NOMO-1 treated with dmso at 0.1 percent for 144 hours (cell line): ENCODE measurements around the gene FTCDNL1.

Experiments used
- DNase-seq: peaks from one replicate; lab custom pipeline; 2025; ENCODE audit not compliant: unreplicated experiment; lab: John Stamatoyannopoulos, UW

FTCDNL1 gene

DNA sequence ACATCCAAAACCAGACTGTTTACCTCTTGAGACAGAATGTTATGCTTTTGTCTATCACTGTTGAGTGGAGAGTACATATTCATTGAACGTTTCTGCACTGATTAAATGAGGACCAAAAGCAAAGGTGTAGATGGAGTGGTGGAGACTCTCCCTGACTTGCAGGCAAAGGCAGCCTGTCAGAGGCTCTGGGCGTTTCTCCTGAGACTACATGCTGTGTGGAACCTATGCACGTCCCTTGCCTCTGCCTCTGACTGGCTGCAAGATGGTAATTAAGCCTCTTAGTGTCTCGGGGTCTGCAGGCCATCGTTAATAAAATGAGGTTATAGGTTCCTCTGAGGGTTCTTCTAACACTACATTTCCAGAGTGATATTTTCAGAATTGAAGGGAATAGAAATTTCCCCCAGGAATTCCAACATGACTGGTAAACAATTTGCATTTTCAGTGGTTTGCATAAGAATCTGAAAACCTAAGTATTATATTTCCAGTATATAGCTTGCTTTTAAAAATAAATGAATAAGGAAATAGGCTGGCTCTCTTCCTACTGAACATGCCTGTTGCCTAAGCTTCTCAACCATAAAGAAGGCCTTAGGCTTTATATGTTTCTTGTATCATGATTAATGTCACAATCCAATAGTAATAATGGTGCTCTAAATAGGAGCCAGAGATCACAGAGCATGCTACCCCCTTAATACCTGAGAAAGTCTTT, 107.4 kb downstream of the FTCDNL1 start:
- no peak for DNase-seq

DNA sequence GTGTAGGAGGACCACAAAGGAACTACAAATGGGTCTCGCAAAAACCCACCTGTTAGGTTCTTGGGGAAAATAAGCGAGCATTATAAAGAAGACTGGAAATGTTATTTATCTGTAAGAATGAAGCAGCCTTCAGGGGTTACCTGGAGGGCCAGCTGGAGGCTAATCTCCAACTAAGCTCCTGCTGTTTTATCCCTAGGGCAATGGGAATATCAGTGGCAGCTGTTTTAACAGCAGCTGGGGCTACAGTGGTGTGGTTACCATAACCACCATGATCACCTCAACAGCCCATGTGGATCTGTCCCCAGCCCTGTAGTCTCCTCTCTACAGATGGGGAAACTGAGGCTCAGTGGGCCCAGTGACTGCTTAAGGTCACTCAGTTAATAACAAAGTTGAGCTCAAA, 108.1 kb downstream of the FTCDNL1 start:
- DNase-seq = no peak

GRCh38 chr2:199740111-199740428, 110.9 kb downstream of the FTCDNL1 start:
- DNase-seq = no peak

- peak; percentile 69 for DNase-seq
Measured at GRCh38 chr2:199739413-199740110, 111.4 kb downstream of the FTCDNL1 start.

GRCh38 chr2:199738727-199739412, 112.1 kb downstream of the FTCDNL1 start:
- peak; percentile 75 for DNase-seq

GRCh38 chr2:199734651-199735050, 116.3 kb downstream of the FTCDNL1 start:
- DNase-seq = no peak

- no peak for DNase-seq
Measured at GRCh38 chr2:199734011-199734410, 117.0 kb downstream of the FTCDNL1 start.

GRCh38 chr2:199727801-199728200, 123.2 kb downstream of the FTCDNL1 start:
- no peak for DNase-seq

DNA sequence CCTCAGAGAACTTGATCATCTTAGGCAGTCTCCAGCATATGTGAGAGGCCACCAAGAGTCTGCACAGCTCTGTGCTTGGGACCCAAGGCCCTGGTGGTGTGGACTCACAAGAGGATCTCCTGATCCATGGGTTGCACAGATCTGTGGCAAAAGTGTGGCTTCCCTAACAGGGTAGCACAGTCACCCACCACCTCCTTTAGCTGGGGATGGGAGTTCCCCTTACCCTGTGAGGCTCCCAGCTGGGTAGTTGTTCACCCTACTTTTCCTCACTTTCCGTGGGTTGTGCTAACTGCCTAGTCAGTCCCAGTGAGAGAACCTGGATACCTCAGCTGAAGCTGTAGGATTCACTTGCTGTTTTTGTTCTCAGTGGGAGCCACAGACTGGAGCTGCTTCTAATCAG, 123.7 kb downstream of the FTCDNL1 start:
- DNase-seq = no peak

DNA sequence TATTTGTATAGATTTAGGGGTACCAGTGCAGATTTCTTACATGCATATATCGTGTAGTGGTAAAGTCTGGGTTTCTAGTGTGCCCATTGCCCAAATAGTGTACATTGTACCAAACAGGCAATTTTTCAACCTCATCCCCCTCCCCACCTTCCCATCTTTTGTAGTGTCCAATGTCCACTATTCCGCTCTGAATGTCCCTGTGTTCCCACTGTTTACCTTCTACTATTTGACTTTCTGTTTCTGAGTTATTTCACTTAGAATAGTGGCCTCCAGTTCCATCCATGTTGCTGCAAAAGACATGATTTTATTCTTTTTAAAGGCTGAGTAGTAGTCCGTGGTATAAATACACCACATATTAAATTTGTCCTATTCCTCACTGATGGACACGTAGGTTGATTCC, 132.9 kb downstream of the FTCDNL1 start:
- DNase-seq = no peak

- DNase-seq = no peak
Measured at GRCh38 chr2:199717587-199717907, 133.4 kb downstream of the FTCDNL1 start.

- DNase-seq = no peak
Measured at GRCh38 chr2:199716807-199717586, 134.0 kb downstream of the FTCDNL1 start.

DNA sequence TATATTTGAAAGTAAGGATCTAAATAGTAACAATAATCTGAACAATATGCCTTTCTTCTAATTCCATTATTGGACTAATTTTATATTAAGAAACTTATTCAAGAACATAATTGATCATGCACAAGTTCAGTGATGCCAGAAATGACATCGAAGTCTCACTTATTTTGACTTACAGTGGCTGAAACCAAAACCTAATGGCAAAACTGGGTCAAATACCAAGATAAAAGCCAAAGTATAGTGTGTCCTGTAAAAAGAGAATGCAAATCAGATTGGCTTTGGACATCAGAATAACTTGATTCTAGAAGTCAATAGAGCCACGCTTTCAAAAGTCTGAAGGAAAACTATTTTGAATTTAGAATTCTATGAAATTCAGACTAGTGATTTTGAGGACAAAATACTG, 137.2 kb downstream of the FTCDNL1 start:
- DNase-seq = no peak

- no peak for DNase-seq
Measured at GRCh38 chr2:199710551-199710950, 140.4 kb downstream of the FTCDNL1 start.
